HEK293 (cell line): ENCODE results near the gene ZG16.

Experiments
- CTCF ChIA-PET: fragments of 350-600 bp; formaldehyde crosslinking; extraction: SDS; loops from one replicate; lab custom pipeline; 2021; ENCODE audit warnings: antibody characterized with exemption; lab: Yijun Ruan, JAX
- POLR2A ChIA-PET: fragments of 300-600 bp; formaldehyde crosslinking; extraction: SDS; loops from one replicate; lab custom pipeline; 2020; ENCODE audit warnings: antibody characterized with exemption, inconsistent platforms; lab: Yijun Ruan, JAX
- H3K27ac ChIP-seq: fragments of 200-500 bp; sonication (Bioruptor generic); 2 replicates; pipeline ENCODE4 v1.5.1; 2014; ENCODE audit warnings: low read depth, low read length, control low read depth, inconsistent platforms; ENCODE audit errors: extremely low read depth
- H3K36me3 ChIP-seq, 2 experiments: fragments of 200-500 bp in 1 of 2; sonication (Bioruptor generic) in 1 of 2; 1 replicate in 1 of 2; 2 replicates in 1 of 2; pipeline ENCODE4 v1.5.1; 2014 to 2017; ENCODE audit warnings: inconsistent platforms in 2 of 2, low read length in 2 of 2; ENCODE audit not compliant: control insufficient read depth in 2 of 2, insufficient read depth in 1 of 2
- H3K4me1 ChIP-seq: fragments of 200-500 bp; sonication (Bioruptor generic); 2 replicates; pipeline ENCODE4 v1.5.1; 2014; ENCODE audit warnings: mild to moderate bottlenecking, low read length, inconsistent platforms; ENCODE audit not compliant: control insufficient read depth, insufficient read depth
- H3K4me3 ChIP-seq: 2 replicates; pipeline ENCODE4 v1.5.1; 2011; ENCODE audit warnings: low read depth, mild to moderate bottlenecking, control low read depth, low read length, moderate library complexity
- H3K9me3 ChIP-seq: fragments of 200-500 bp; sonication (Bioruptor generic); 2 replicates; pipeline ENCODE4 v1.5.1; 2014; ENCODE audit warnings: low read depth, low read length, inconsistent platforms; ENCODE audit not compliant: control insufficient read depth, insufficient read depth
- CTCF ChIP-seq: fragments of 450-650 bp; formaldehyde crosslinking; IDR thresholded peaks from 2 replicates; pipeline ENCODE4 v1.5.1; 2016; ENCODE audit warnings: missing biosample characterization, missing genetic modification characterization
- GLI2 ChIP-seq: fragments of 450-650 bp; formaldehyde crosslinking; IDR thresholded peaks from 2 replicates; pipeline ENCODE4; 2017; ENCODE audit warnings: missing biosample characterization, missing genetic modification characterization, low read depth, borderline replicate concordance
- GLIS1 ChIP-seq: fragments of 450-650 bp; formaldehyde crosslinking; IDR thresholded peaks from 2 replicates; pipeline ENCODE4 v1.5.1; 2016; ENCODE audit warnings: missing biosample characterization, missing genetic modification characterization
- GLIS2 ChIP-seq: fragments of 450-650 bp; formaldehyde crosslinking; IDR thresholded peaks from 2 replicates; pipeline ENCODE4 v1.5.1; 2016; ENCODE audit warnings: missing biosample characterization, missing genetic modification characterization
- HOXC10 ChIP-seq: sonication (generic); formaldehyde crosslinking; IDR thresholded peaks from 2 replicates; pipeline ENCODE4 v1.8.1; 2023; ENCODE audit warnings: mild to moderate bottlenecking, missing genetic modification reagents
- PBX3 ChIP-seq: sonication (generic); formaldehyde crosslinking; IDR thresholded peaks from 2 replicates; pipeline ENCODE4 v1.8.1; 2022; ENCODE audit warnings: mild to moderate bottlenecking, moderate library complexity, missing genetic modification reagents
- SCRT2 ChIP-seq: fragments of 450-650 bp; formaldehyde crosslinking; IDR thresholded peaks from 2 replicates; pipeline ENCODE4 v1.5.1; 2016; ENCODE audit warnings: missing biosample characterization, missing genetic modification characterization
- SETDB1 ChIP-seq: IDR thresholded peaks from one replicate; pipeline ENCODE4 v1.6.1; 2017; ENCODE audit warnings: mild to moderate bottlenecking, low read length, moderate library complexity, mixed read lengths; ENCODE audit not compliant: insufficient read length
- ZBTB6 ChIP-seq: fragments of 450-650 bp; formaldehyde crosslinking; IDR thresholded peaks from 2 replicates; pipeline ENCODE4 v1.5.1; 2017; ENCODE audit warnings: missing biosample characterization, missing genetic modification characterization
- ZIC2 ChIP-seq: fragments of 450-650 bp; formaldehyde crosslinking; IDR thresholded peaks from 2 replicates; pipeline ENCODE4 v1.5.1; 2016; ENCODE audit warnings: missing biosample characterization, missing genetic modification characterization
- ZNF10 ChIP-seq: fragments of 450-650 bp; formaldehyde crosslinking; IDR thresholded peaks from 2 replicates; pipeline ENCODE4 v1.5.1; 2017; ENCODE audit warnings: missing biosample characterization, missing genetic modification characterization
- ZNF335 ChIP-seq: fragments of 450-650 bp; formaldehyde crosslinking; conservative IDR thresholded peaks from 2 replicates; pipeline ENCODE4 v1.5.1; 2016; ENCODE audit warnings: missing biosample characterization, missing genetic modification characterization
- ZNF341 ChIP-seq: fragments of 450-650 bp; formaldehyde crosslinking; IDR thresholded peaks from 2 replicates; pipeline ENCODE4; 2016; ENCODE audit warnings: low read depth, missing biosample characterization, missing genetic modification characterization
- ZNF350 ChIP-seq: fragments of 450-650 bp; formaldehyde crosslinking; IDR thresholded peaks from 2 replicates; pipeline ENCODE4 v1.5.0; 2017; ENCODE audit warnings: missing biosample characterization, mild to moderate bottlenecking, missing genetic modification characterization
- ZNF37A ChIP-seq: fragments of 450-650 bp; IDR thresholded peaks from 2 replicates; pipeline ENCODE4 v1.5.1; 2018; ENCODE audit warnings: missing biosample characterization, missing genetic modification characterization
- ZNF423 ChIP-seq: fragments of 450-650 bp; formaldehyde crosslinking; IDR thresholded peaks from 2 replicates; pipeline ENCODE4 v1.5.1; 2016; ENCODE audit warnings: missing biosample characterization, missing genetic modification characterization
- ZNF514 ChIP-seq: fragments of 450-650 bp; formaldehyde crosslinking; IDR thresholded peaks from 2 replicates; pipeline ENCODE4 v1.5.1; 2016; ENCODE audit warnings: missing biosample characterization, missing genetic modification characterization
- ZNF521 ChIP-seq: fragments of 450-650 bp; formaldehyde crosslinking; IDR thresholded peaks from 2 replicates; pipeline ENCODE4 v1.5.1; 2017; ENCODE audit warnings: missing biosample characterization, mild to moderate bottlenecking, missing genetic modification characterization
- ZNF529 ChIP-seq: fragments of 450-650 bp; formaldehyde crosslinking; IDR thresholded peaks from 2 replicates; pipeline ENCODE4 v1.5.1; 2017; ENCODE audit warnings: missing genetic modification characterization, missing biosample characterization; ENCODE audit not compliant: insufficient replicate concordance
- ZNF549 ChIP-seq: fragments of 450-650 bp; IDR thresholded peaks from 2 replicates; pipeline ENCODE4 v1.5.1; 2018; ENCODE audit warnings: missing biosample characterization, missing genetic modification characterization, mild to moderate bottlenecking, inconsistent platforms, moderate library complexity
- ZNF768 ChIP-seq: fragments of 450-650 bp; formaldehyde crosslinking; IDR thresholded peaks from 2 replicates; pipeline ENCODE4 v1.5.1; 2018; ENCODE audit warnings: missing biosample characterization, mild to moderate bottlenecking, missing genetic modification characterization
- ZNF777 ChIP-seq: fragments of 450-650 bp; formaldehyde crosslinking; IDR thresholded peaks from 2 replicates; pipeline ENCODE4 v1.5.1; 2017; ENCODE audit warnings: missing biosample characterization, missing genetic modification characterization, borderline replicate concordance
- ZNF791 ChIP-seq: fragments of 450-650 bp; formaldehyde crosslinking; IDR thresholded peaks from 2 replicates; pipeline ENCODE4 v1.5.1; 2016; ENCODE audit warnings: missing biosample characterization, missing genetic modification characterization
- ZSCAN5A ChIP-seq: fragments of 450-650 bp; formaldehyde crosslinking; IDR thresholded peaks from 2 replicates; pipeline ENCODE4 v1.5.1; 2016; ENCODE audit warnings: missing biosample characterization, missing genetic modification characterization
- TF ChIP-seq, protein P1 (sequence below): fragments of 450-650 bp; formaldehyde crosslinking; IDR thresholded peaks from 2 replicates; pipeline ENCODE4 v1.5.1; 2016; ENCODE audit warnings: missing biosample characterization, missing genetic modification characterization

The ZG16 gene

DNA sequence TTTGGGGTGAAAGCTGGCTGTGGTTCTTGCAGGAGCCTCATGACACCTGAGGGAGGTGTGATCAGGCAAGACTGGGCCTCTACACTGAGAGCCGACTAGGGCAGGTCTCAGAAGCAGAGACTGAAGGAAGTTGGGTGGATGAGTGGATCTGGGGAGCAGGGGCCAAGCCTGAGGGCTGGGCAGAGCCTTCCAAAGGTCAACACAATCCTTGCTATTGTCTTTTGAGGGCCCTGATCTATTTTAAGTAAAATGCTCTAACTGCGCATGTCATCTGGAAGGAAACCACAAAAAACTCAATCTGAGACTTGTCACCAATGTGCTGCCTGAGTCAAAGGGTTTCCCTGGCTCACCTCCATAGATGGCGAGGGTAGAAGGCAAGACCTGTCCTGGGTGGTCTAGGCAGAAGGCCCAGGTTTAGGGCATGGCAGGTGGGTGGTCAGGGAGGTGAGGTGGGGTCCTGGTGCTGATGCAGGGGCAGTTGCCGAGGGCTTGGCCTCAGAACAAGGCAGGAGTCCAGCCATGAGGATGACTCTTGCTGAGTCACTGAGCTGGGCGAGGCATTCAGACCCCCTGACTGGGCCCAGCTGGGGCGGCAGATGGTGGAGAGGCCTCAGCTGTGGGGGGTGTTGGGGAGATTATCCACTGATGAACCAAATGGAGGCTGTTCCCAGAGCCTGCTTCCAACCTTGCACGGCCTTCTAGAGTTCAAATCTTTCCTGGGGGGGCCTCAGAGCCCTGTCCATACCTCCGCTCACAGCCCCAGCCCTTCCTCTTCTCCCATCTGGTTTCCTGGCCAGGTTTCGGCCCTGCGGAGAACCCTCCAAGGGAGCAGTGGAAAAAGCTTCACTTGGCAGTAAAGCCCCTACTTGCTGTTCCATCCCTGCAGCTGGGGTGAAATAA is 47.3 kb downstream of the ZG16 start:
- H3K9me3 ChIP-seq, result no peaks in the 10 kb centered on the region
- CTCF ChIA-PET, result interaction anchor here (0.6 to 6.1 kb wide), 5 partner anchors 9 to 207 kb away, joined by 3 to 36 read pairs (median 3); partner anchors contain the start of gene PAGR1
- H3K36me3 ChIP-seq, result peaks cover 0 to 8% of the 10 kb centered on the region in 2 experiments; a peak in 2 of 3 replicates
- H3K4me1 ChIP-seq, result 0 out of 2 replicates have a peak, but pooled peaks cover 2% of the 10 kb centered on the region
- POLR2A ChIA-PET, result interaction anchor here (0.7 to 1.9 kb wide), 8 partner anchors 9 to 585 kb away, joined by 3 to 8 read pairs (median 4); partner anchors contain the start of genes PAGR1 and PRRT2
- H3K27ac ChIP-seq, result no peak overlapping the region
- TF ChIP-seq ZNF341 (tag by site-specific recombination) (peak; percentile 46; the same call in 1 of the 2 replicates), GLIS2 (tag by site-specific recombination) (peak; percentile 40; the same call in 1 of the 2 replicates), GLIS1 (tag by site-specific recombination) (peak; percentile 85), ZNF335 (tag by site-specific recombination) (0 out of 2 replicates have a peak, but pooled peaks have one; percentile 35), SCRT2 (tag by site-specific recombination) (no peak), GLI2 (tag by site-specific recombination) (no peak), ZIC2 (peak; percentile 94)
- no peak overlapping the region for H3K4me3 ChIP-seq

GRCh38 chr16:29826342-29826695 is 48.3 kb downstream of the ZG16 start:
- Histone ChIP-seq H3K4me1 (no peaks in the 10 kb centered on the region), H3K36me3 (no peaks in the 10 kb centered on the region; a peak in 1 of 3 replicates), H3K9me3 (no peaks in the 10 kb centered on the region), H3K27ac (no peak overlapping the region), H3K4me3 (no peak overlapping the region)
- CTCF ChIA-PET, result interaction anchor here (0.6 to 6.1 kb wide), 6 partner anchors 10 to 249 kb away, joined by 3 to 36 read pairs (median 3); partner anchors contain the start of genes PAGR1, PPP4C and PRRT2
- POLR2A ChIA-PET, result interaction anchor here (0.8 to 1.7 kb wide), 4 partner anchors 10 to 22 kb away, joined by 3 to 8 read pairs (median 4); partner anchors contain the start of genes PAGR1 and PRRT2
- TF ChIP-seq ZNF514 (tag by site-specific recombination) (no peak), ZNF521 (tag by site-specific recombination) (no peak), ZNF549 (no peak), ZNF10 (tag by site-specific recombination) (no peak), ZSCAN5A (tag by site-specific recombination) (no peak), ZNF350 (tag by site-specific recombination) (no peak), CTCF (tag by site-specific recombination) (no peak), ZNF777 (tag by site-specific recombination) (no peak), SETDB1 (no peak), ZNF423 (tag by site-specific recombination) (no peak), HOXC10 (CRISPR knock-in tag) (no peak), ZNF768 (tag by site-specific recombination) (no peak), ZNF791 (tag by site-specific recombination) (no peak), ZNF529 (tag by site-specific recombination) (no peak), PBX3 (CRISPR knock-in tag) (no peak), ZBTB6 (tag by site-specific recombination) (no peak), ZNF37A (tag by site-specific recombination) (no peak)
- TF ChIP-seq, protein P1, sequence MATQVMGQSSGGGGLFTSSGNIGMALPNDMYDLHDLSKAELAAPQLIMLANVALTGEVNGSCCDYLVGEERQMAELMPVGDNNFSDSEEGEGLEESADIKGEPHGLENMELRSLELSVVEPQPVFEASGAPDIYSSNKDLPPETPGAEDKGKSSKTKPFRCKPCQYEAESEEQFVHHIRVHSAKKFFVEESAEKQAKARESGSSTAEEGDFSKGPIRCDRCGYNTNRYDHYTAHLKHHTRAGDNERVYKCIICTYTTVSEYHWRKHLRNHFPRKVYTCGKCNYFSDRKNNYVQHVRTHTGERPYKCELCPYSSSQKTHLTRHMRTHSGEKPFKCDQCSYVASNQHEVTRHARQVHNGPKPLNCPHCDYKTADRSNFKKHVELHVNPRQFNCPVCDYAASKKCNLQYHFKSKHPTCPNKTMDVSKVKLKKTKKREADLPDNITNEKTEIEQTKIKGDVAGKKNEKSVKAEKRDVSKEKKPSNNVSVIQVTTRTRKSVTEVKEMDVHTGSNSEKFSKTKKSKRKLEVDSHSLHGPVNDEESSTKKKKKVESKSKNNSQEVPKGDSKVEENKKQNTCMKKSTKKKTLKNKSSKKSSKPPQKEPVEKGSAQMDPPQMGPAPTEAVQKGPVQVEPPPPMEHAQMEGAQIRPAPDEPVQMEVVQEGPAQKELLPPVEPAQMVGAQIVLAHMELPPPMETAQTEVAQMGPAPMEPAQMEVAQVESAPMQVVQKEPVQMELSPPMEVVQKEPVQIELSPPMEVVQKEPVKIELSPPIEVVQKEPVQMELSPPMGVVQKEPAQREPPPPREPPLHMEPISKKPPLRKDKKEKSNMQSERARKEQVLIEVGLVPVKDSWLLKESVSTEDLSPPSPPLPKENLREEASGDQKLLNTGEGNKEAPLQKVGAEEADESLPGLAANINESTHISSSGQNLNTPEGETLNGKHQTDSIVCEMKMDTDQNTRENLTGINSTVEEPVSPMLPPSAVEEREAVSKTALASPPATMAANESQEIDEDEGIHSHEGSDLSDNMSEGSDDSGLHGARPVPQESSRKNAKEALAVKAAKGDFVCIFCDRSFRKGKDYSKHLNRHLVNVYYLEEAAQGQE, result no peak
